GM18870 (cell line): ENCODE data around the gene LRCH4.

Experiments
- ATAC-seq: cut with Tn5 transposase; IDR thresholded peaks from one replicate; pipeline ENCODE4 v1.9.1; 2021; ENCODE audit warnings: moderate library complexity; ENCODE audit not compliant: unreplicated experiment

Gene LRCH4

DNA sequence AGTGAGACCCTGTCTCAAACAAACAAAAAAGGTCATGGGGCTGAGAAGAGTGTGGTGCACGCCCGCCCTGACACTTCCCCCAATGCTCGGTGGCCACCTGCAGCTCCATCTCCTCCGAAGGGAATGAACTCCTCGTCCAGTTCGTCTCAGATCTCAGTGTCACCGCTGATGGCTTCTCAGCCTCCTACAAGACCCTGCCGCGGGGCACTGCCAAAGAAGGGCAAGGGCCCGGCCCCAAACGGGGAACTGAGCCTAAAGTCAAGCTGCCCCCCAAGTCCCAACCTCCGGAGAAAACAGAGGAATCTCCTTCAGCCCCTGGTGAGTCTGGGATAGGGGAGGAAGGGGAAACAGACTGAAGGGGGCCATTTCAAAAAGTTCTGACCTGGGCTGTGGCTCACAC lies 20.4 kb upstream of the LRCH4 start:
- no peak for ATAC-seq

DNA sequence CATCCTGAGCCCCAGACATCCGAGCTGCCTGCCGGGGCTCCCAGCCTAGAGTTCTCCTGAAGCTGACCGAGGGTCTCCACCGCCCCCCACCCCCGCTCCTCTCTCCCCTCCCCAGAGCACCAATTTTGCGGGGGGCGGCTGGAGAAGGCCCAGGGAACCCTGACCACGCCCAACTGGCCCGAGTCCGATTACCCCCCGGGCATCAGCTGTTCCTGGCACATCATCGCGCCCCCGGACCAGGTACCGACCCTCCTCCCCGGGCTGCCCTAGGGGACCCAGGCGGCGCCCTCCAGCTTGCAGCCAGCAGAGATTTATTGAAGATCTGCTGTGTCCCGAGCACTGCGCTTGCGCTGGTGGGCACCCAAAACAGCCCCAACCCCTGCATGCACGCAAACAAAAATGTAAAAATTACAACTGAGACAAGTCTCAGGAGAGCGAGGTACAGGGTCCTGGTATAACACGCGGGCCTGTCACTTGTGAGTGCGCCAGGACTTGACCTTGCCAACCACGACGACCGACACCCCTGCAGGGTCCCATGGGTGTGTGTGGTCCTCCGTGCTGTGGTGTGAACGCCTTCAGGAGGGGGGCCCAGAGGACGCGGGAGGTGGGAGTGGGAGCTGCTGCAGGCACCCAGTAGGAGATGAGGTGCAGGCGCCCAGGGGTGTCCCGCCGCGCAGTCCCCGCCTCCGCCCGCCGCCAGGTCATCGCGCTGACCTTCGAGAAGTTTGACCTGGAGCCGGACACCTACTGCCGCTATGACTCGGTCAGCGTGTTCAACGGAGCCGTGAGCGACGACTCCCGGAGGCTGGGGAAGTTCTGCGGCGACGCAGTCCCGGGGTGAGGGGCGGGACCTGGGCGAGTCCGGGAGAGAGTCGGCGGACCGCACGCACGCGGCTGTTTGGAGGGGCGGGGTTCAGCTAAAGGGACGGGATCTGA lies 19.3 kb upstream of the LRCH4 start:
- no peak for ATAC-seq

- no peak for ATAC-seq
These were observed 18.4 kb upstream of the LRCH4 start for GRCh38 chr7:100604028-100604975.

- ATAC-seq: no peak
These were observed 17.7 kb upstream of the LRCH4 start for GRCh38 chr7:100603726-100604027.

DNA sequence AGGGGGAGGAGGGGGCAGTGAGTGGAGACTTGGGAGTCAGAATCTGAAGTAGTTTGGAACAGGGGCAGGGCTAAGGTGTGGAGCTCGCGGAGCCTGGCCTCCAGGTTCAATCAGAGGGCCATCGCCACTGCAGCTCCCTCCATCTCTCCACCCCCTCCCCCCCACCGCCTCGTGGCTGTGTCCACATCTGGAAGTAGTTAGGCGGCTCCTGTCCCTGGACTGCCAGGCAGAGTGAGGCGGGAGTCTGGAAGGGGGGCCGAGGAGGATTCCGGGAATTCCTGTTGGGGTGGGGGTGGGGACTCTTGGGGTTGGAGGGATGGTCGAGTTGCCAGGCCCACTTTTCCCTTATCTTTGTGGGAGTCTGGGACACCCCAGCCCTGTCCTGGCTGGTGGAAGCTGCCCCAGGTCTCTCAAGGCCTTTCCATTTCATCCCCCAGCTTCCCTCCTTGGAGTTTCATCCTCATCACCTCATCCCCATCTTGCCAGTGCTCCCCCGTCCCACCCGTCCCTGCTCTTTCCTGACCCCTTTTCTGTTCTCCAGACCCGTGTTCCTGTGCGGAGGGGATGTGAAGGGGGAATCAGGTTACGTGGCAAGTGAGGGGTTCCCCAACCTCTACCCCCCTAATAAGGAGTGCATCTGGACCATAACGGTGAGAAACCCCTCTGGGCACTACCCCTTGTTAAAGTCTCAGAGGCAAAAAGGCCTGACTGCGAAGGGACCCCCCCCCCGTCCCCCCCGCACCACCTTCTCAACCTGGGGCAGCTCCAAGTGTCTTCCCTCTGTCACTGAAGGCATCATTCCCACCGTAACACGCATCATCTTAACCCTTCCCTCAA lies 17.2 kb upstream of the LRCH4 start:
- no peak for ATAC-seq

DNA sequence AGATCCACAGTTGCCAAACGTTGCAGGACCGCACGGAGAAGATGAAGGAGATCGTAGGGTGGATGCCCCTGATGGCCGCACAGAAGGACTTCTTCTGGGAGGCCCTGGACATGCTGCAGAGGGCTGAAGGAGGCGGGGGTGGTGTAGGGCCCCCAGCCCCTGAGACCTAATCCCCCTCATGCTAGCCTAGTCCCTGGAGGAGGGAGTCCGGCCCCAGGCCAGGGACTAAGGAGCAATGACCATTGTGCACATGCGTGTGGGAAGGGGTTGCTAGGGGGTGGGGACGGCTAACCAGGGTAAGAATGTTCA lies 14.8 kb upstream of the LRCH4 start:
- ATAC-seq: no peak

GRCh38 chr7:100599911-100600729 lies 14.2 kb upstream of the LRCH4 start:
- no peak for ATAC-seq

GRCh38 chr7:100598425-100598824 lies 12.5 kb upstream of the LRCH4 start:
- no peak for ATAC-seq

GRCh38 chr7:100595188-100595587 lies 9.3 kb upstream of the LRCH4 start:
- no peak for ATAC-seq

DNA sequence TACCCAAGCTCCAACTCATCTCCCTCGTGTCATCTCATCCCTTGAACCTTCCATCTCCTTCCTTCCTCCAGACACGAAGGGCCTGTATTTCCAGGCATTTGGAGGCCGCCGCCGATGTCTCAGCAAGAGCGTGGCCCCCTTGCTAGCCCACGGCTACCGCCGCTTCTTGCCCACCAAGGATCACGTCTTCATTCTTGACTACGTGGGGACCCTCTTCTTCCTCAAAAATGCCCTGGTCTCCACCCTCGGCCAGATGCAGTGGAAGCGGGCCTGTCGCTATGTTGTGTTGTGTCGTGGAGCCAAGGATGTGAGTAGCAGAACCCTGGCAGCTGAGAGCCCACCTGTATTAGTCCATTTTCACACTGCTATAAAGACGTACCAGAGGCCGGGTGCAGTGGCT lies 5.7 kb upstream of the LRCH4 start:
- no peak for ATAC-seq

DNA sequence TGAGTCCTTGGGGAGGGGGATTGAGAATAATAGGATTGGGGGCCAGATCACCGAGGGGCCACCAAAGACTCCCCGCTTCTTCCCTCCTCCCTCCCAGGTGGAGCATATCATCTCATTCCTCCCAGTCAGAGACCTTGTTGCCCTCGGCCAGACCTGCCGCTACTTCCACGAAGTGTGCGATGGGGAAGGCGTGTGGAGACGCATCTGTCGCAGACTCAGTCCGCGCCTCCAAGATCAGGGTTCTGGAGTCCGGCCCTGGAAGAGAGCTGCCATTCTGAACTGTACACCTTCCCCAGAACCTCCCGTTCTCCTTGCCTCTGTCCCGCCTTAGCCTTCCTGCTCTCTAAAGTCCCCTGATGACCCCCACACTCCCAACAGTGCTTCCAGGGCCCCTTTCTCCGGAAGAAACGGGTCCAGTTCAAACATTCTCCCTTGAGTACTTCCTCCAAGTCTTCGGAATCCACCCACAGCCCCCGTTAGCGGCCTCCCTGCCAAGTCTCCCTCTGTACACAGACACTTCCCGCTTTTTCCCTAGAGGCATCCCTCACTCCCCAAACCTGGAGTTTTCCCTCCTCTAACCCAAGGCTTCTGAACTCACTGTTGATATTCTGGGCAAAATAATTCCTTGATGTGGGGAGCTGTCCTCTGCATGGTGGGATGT lies 4.3 kb upstream of the LRCH4 start:
- no peak for ATAC-seq

GRCh38 chr7:100589341-100589947 lies 3.5 kb upstream of the LRCH4 start:
- ATAC-seq: no peak

DNA sequence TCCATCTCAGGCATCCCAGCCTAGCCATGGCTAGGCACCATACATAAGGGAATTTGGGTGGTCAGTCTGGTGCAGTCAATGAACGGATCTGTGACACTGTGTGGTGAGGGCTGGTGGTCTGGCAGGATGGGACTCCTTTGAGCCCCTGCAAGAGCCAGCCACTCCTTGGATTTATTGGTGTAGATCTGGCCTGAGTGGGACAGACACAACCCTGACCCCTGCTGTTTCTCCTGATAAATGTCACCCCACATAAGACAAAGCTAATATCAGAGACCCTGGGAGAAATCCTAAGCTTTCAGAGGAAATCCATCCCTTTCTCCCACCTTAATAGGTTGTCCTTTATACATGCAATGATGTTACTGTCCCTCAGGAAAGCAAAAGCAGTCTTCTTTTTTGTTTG lies 2.5 kb upstream of the LRCH4 start:
- no peak for ATAC-seq

DNA sequence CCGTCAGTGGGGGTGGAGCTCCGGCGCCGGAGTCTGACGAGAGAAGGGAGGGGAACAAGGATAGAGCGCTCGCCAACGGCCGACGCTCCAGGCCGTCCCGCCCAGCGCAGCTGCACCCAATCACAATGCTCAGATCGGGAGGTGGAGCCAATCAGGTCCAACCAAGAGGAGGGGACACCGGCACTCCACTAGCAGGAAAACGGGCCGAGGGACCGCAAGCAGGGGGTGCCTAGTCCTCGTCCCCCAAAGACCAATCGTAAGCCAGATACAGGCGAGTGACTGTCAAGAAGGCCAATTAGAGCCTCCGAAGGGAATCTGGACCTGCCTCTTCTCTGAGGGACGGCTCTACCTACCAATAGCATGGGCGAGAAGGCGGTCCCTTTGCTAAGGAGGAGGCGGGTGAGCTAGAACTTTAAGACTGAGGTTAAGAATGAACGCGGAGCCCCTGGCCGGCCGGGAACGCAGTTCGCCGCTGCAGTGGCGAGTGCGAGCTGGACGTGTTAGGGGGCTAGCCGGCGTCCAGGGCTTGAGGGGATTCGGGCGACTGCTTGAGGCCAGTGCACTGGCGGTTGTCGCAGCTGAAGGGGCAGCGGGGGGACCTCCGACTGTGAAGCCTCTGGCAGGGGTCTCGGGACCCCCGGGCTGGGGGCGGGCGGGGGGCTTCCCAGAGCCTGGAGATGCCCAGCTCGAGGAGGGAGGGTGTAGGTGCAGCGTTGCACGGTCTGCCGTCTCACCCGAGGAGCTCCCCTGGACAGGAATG lies 517 bp upstream of the LRCH4 start, which contains the start of gene FBXO24:
Gene FBXO24 (plus strand): TSS at position 63 of the 760 bp plus-strand sequence. CDS start 298 bp downstream, at position 361.
- ATAC-seq: peak; percentile 88

DNA sequence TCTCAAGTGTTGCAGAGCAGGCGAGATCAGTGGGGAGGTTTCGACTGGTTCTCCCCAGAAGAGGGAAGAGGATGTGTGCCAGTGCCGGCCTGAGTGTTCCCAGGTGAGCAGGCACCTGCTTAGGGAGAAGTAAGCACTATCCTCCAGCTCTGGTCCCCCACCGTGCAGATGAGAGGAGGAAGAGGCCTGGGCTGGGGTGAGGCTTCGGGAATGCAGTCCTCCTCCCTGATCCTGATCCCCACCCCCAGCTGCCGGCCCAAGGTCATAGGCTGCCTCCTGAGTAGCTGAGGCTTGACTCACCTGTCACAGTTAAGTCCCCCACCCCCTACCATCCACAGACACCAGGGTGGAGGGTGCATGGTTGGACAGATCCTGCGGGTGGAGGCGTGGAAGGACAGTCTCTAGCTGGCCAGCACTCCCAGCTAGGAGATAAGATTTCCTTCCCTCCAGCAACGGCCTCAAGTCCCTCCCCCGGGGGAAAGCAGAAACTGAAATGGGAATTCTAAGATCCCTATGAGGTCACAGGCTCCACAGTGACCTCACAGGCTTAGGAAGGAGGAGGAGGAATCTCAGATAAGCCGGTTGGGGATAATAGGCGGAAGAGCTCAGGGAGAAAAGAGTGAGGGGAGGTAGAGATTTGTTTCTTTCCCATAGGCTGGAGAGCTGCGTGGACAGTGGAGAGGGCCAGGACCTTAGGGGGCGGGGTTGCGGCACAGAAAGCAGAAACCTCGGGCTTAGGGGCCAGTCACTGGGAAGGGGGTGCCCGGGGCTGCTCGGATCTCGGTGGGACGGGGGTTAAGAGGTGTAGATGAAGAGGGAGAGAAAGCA lies 1.0 kb downstream of the LRCH4 start:
- ATAC-seq: no peak

GRCh38 chr7:100584054-100584682 lies 1.8 kb downstream of the LRCH4 start:
- ATAC-seq: no peak
